ENCODE results near the gene GRAMD1A.

GRCh38 chr19:35015954-35016351, 15.8 kb downstream of the GRAMD1A start:
- TF ChIP-seq CTCF (conservative IDR thresholded peaks at IDR 0.05; ENCODE audit: low read length) (no peak), EZH2phosphoT487 (IDR thresholded peaks at IDR 0.05; ENCODE audit: borderline replicate concordance) (no peak)
